ENCODE results near the gene YKT6.

The YKT6 gene

GRCh38 chr7:44263326-44264082 lies 62.7 kb downstream of the YKT6 start:
- DNase-seq = no peak
